ELF-1 (cell line): ENCODE data around the gene HSPG2.

Source experiments
- DNase-seq: peaks from one replicate; pipeline ENCODE4 v3.0.0-alpha.2; 2016; ENCODE audit warnings: low read depth, low spot score

The HSPG2 gene

DNA sequence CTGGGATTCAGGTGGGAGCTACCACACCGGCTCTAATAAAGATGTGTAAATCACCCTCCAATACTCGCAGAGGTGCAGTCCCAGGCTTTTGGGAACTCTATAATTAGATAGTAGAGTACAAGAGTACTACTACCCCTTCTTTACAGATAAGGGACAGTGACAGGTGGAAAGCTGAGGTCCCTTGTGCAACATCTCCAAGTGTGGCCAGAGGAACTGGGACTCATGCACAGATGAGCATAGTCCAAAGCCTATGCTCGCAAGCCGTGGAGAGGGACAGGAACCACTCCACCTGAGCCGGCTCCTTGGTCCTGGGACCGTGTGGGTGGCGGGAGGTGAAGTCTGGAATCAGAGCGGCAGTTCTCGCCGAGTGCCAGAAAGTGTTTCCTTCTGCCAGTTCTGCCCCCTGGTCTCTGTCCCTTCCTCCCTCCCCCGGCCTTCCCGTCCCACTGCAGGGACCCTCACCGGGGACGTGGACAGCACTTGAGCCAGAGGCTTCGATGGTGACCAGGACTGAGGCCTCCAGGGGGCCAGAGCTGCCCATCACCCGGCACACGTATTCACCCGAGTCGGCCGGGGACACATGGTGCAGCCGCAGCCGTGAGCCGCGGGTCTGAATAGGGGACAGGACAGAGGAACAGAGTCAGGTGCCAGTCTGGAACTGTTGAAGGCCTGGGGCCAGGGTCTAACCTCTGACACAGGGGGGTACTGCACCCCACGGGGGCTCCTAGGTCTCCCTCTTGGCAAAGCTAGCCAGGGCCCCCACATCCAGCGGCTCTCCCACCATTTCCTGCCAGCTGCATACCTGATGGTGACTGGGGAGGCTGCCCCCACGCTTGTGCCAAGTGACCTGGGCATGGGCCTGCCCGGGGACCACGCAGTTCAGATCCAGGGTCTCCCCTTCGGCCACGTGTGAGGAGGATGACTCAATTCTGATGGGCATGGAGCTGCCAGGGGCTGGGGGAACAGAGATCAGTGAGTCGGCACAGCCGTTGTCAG lies 91.2 kb downstream of the HSPG2 start:
- DNase-seq: no peak

- DNase-seq: no peak
Observed at GRCh38 chr1:21843996-21844395, 93.1 kb downstream of the HSPG2 start.

- DNase-seq: no peak
Observed at GRCh38 chr1:21843208-21843607, 93.9 kb downstream of the HSPG2 start.

DNA sequence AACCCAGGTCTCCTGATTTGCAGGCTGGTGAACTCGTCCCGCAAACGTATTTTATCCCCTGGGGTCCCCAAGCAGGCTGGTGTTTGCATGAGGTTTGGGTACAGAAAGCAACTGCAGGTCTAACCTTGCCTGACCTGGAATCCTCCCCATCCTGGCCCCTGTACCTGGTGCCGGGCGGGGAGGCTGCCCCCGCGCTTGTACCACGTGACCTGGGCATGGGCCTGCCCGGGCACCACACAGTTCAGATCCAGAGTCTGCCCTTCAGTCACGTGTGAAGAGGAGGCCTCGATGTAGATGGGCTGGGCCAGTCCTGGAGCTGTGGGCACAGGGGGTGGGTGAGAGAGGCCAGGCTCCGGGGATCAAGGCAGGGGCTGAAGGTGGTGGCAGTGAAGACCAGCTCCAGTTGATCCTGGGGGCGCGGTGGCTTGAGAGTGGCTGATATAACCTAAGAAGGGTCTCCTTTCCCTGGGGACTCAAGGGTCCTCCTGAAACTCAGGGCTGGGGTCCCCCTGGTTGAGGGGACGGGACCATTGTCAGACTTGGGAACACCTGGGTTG lies 94.4 kb downstream of the HSPG2 start:
- DNase-seq: no peak

DNA sequence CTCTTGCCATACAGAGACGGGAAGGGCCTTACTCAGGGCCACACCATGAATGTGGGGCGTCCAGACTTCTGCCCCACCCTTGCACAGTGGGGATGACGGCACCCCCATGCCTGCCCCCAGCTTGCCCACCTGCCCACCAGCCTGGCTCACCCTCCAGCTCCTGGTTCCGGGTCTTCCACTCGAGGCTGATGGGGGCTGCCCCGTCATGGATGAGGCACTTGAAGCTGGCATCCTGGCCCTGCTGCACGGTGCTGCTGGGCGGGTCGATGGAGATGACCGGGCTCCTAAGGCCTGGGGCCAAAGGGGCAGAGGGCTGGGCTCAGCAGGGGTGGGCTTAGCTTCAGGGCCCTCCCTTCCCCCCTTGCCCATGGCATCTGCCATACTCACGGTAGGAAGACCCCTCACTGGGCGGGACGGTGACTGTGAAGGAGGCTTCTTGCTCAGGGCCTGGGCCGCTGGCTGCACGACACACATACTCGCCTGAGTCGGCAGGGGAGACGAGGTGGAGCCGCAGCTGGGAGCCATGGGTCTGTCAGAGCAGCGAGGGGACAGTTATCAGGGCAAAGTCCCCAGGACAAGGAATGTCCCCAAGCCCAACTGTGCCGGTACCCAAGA lies 95.2 kb downstream of the HSPG2 start:
- no peak for DNase-seq

DNA sequence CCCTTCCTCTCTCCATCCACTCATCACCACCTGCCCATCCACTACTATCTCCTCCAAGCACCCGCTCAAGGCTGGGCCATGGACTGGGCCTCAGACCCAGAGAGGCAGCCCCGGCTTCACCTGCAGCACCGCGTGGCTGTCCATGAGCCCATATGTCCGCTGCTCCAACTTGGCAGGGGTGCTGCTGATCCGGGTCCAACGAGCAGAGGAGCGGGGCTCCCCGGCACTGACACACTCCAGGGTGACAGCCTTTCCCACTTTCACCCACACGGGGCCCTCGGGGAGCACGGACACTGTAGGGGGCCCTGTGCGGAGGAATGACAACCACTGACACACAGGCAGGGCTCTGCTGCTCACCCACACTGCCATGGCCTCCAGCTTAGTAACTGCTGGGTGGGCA lies 96.1 kb downstream of the HSPG2 start:
- no peak for DNase-seq

- no peak for DNase-seq
Observed at GRCh38 chr1:21839337-21840037, 97.6 kb downstream of the HSPG2 start.

GRCh38 chr1:21838359-21839157 lies 98.6 kb downstream of the HSPG2 start:
- no peak for DNase-seq

- no peak for DNase-seq
Observed at GRCh38 chr1:21837476-21837875, 99.6 kb downstream of the HSPG2 start.

GRCh38 chr1:21836729-21837128 lies 100.4 kb downstream of the HSPG2 start:
- no peak for DNase-seq

DNA sequence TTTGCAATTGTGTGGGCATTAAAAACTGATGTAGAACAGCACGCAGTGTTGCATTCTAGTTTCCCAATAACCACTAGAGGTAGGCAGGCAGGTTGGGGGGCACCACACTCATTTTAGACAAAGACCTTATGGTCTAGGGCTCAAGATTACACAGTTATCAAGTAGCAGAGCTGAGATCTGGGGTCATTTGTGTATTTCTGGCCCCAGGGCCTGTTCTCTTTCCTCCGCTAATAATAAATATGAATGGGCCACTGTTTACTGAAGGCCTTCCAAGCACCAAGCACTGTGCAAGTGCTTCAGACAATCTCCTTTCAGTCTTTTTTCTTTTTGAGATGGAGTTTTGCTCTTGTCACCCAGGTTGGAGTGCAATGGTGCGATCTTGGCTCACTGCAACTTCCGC lies 101.1 kb downstream of the HSPG2 start:
- DNase-seq: no peak

DNA sequence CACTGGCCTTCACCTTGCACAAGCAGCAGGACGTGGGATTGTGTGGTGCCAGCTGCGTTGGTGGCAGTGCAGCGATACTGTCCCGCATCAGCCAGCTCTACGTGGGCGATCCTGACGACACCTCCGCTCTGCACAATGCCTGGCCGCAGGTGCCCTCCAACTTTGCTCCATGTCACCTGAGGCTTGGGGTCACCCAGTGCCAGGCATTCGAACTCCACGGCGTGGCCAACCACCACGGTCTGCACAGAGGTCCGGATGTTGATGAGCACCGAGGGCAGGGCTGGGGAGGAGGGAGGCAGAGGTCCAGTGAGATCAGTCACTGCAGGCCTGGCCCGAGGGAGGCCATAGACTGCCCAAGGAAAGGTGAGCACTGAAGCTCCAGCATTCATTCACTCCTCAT lies 102.4 kb downstream of the HSPG2 start:
- no peak for DNase-seq

DNA sequence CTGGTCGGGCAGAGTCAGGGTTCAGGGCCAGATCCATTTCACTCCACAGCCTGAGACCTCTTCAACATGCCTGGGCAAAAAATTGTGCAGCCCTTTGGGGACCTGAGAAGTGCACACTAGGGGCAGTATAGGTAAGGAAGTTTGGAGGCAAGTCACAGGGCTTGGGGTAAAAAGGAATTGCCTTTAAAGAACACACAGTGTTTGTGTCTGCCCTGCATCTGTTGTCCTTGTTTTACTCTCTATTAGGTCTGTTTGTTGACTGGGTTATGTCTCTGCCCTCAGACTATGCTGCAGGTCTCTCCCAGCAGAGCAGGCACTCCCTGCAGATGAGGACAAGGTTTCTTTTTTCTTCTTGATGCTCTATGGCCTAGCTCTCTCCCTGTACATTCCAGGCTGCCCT lies 103.0 kb downstream of the HSPG2 start:
- DNase-seq: no peak

DNA sequence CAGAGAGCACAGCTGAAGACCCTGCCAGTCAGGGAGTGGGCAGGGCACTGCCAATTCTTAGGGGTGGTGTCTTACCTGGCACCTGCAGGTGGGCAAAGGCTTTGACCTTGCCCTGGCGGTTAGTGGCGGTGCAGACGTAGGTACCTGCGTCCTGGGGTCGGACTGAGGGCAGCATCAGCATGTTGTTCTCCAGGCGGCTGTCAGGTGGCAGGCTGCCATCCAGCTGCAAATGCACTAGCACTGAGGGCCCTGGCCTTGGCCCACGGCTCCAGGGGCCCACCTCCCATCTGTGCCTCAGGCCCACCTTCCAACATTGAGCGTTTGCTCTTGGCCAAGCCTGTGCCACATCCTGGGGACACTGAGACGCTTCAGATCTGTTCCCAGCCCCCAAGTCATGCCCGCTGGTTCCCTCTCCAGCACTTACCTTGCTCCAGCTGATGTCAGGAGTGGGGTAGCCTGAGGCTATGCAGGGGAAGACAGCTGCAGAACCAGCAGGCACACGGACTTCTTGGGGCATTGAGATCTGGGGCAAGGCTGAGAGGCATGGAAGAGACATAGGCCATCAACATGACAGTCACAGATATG lies 103.6 kb downstream of the HSPG2 start:
- no peak for DNase-seq

- no peak for DNase-seq
Observed at GRCh38 chr1:21831454-21831970, 105.6 kb downstream of the HSPG2 start.

- no peak for DNase-seq
Observed at GRCh38 chr1:21830792-21831453, 106.2 kb downstream of the HSPG2 start.

- DNase-seq: no peak
Observed at GRCh38 chr1:21829294-21829693, 107.8 kb downstream of the HSPG2 start.

DNA sequence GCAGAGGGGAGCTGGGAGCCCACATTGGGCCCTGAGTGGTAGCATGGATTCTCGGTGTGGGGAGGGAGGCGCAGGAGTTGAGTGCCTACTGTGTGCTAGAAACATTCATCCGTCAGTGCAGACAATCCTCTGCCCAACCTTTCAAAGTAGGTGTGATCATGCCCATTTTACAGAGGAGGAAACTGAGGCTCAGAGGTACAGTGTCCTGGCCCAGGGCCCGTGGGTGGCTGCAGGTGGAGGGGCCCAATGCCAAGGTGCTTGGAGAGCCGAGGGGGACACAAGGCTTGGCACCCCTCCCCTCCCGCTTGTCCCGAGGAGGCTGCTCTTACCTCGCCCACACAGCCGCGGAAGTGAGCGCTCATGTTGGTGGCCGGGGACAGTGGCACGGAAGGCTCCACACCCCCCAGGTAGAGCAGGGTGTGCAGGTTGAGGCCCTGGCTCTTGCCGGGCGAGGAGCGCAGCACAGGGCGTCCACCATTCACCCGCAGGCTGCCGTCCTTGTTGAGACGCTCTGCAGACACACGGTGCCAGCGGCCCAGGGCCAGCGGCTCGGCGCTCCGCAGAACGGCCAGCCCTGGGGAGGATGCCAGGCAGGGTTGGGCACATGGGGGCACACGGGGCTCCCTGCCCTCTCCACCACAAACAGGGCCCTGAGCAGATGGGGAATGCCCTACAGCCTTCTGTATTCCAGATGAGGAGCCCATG lies 108.5 kb downstream of the HSPG2 start:
- DNase-seq: no peak

DNA sequence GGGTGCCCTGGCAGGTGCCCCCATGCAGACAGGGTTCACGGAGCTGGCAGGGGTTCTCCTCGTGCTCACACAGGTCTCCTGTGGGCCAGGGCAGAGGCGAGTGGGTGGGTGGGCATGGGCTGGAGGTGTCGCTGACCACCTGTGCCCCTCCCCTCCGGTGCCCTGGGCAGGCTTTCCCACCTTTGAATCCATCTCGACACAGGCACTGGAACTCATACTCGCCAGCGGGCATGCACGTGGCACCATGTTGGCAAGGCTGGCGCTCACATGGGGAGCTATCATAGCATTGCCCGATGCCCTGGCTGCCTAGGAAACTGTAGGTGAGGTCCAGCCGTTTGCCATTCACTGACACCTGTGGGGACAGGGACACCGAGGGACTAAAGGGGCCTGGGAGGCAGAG lies 109.0 kb downstream of the HSPG2 start:
- DNase-seq: no peak
